Retinal pigment epithelial cell (primary cell): ENCODE measurements around the gene PIGB.

Experiments
- DNase-seq: peaks from one replicate; pipeline ENCODE4 v3.0.0-alpha.2; 2010; ENCODE audit warnings: low read depth
- H3K4me3 ChIP-seq: 2 replicates; pipeline ENCODE4 v1.5.1; 2011; ENCODE audit warnings: mild to moderate bottlenecking, low read length, control low read depth, moderate library complexity
- CTCF ChIP-seq: conservative IDR thresholded peaks from 2 replicates; pipeline ENCODE4 v1.5.1; 2011; ENCODE audit warnings: low read depth, low read length, control low read depth, inconsistent platforms

Gene PIGB

GRCh38 chr15:55357774-55358173, 38.8 kb downstream of the PIGB start:
- DNase-seq = no peak
- TF ChIP-seq CTCF = no peak
- H3K4me3 ChIP-seq = no peak overlapping the region

- no peak for DNase-seq
- no peak for TF ChIP-seq CTCF
Observed at GRCh38 chr15:55358471-55358870, 39.4 kb downstream of the PIGB start.

GRCh38 chr15:55360256-55360655, 41.2 kb downstream of the PIGB start:
- TF ChIP-seq CTCF = no peak
- H3K4me3 ChIP-seq = no peak overlapping the region
- DNase-seq = no peak

More at GRCh38 chr15:55358471-55358870, 39.4 kb downstream of the PIGB start:
- no peak overlapping the region for H3K4me3 ChIP-seq

GRCh38 chr15:55361048-55361447, 42.0 kb downstream of the PIGB start:
- H3K4me3 ChIP-seq = no peak overlapping the region
- no peak for TF ChIP-seq CTCF
- no peak for DNase-seq

- no peak for DNase-seq
- TF ChIP-seq CTCF = no peak
- H3K4me3 ChIP-seq = no peak overlapping the region
Observed at GRCh38 chr15:55362641-55363040, 43.6 kb downstream of the PIGB start.

- no peak for DNase-seq
- no peak for TF ChIP-seq CTCF
- no peak overlapping the region for H3K4me3 ChIP-seq
Observed at GRCh38 chr15:55366981-55367380, 48.0 kb downstream of the PIGB start.

- H3K4me3 ChIP-seq = no peak overlapping the region
- DNase-seq = no peak
- no peak for TF ChIP-seq CTCF
Observed at GRCh38 chr15:55372701-55373440, 53.8 kb downstream of the PIGB start.
